Measurements from ENCODE around the gene FXYD3.

- TF ChIP-seq CTCF (IDR thresholded peaks at IDR 0.05) (no peak), POLR2A (IDR thresholded peaks at IDR 0.05) (no peak)
Measured at GRCh38 chr19:35123573-35123972, 8.0 kb downstream of the FXYD3 start.

All from esophagus squamous epithelium (tissue), 4 donors.